GM18502 (cell line): Measurements from ENCODE around the gene MAP7.
"Not testable (repeated sequence)": the region's sequence is repeated elsewhere in the genome, so short reads cannot be mapped to it uniquely, and the experiment has no call there.

Experiments used
- ATAC-seq: cut with Tn5 transposase; IDR thresholded peaks from one replicate; pipeline ENCODE4 v1.9.1; 2021; ENCODE audit warnings: mild to moderate bottlenecking; ENCODE audit not compliant: unreplicated experiment, poor library complexity

MAP7 gene

GRCh38 chr6:136318676-136319075 is 231.5 kb downstream of the MAP7 start:
- ATAC-seq = no peak

GRCh38 chr6:136317971-136318370 is 232.3 kb downstream of the MAP7 start:
- no peak for ATAC-seq

GRCh38 chr6:136317021-136317694 is 233.1 kb downstream of the MAP7 start:
- ATAC-seq = peak; percentile 75

- no peak for ATAC-seq
Observed at GRCh38 chr6:136315594-136315993, 234.6 kb downstream of the MAP7 start.

GRCh38 chr6:136312975-136313374 is 237.2 kb downstream of the MAP7 start:
- no peak for ATAC-seq

- no peak for ATAC-seq
Observed at GRCh38 chr6:136309729-136310311, 240.4 kb downstream of the MAP7 start.

- ATAC-seq = no peak
Observed at GRCh38 chr6:136309171-136309570, 241.1 kb downstream of the MAP7 start.

- not testable (repeated sequence) for ATAC-seq
Observed at GRCh38 chr6:136308469-136308868, 241.8 kb downstream of the MAP7 start.

GRCh38 chr6:136307351-136307750 is 242.9 kb downstream of the MAP7 start:
- ATAC-seq = no peak

- ATAC-seq = no peak
Observed at GRCh38 chr6:136306466-136306865, 243.8 kb downstream of the MAP7 start.

- ATAC-seq = no peak
Observed at GRCh38 chr6:136304410-136304809, 245.8 kb downstream of the MAP7 start.

- ATAC-seq = no peak
Observed at GRCh38 chr6:136303516-136303915, 246.7 kb downstream of the MAP7 start.

GRCh38 chr6:136294621-136295020 is 255.6 kb downstream of the MAP7 start:
- no peak for ATAC-seq
